ENCODE data around the gene SERPING1. TPM values are rescaled to one million over a fixed set of nuclear protein-coding genes. Genes with fewer than 3 reads are reported as not detected.

Gene SERPING1
- total RNA-seq, 1 donor, result 10.8 TPM

GRCh38 chr11:57596266-57596885, 1.1 kb upstream of the SERPING1 start:
- no peak for DNase-seq (ENCODE audit: low read depth)
- TF ChIP-seq, protein P1, sequence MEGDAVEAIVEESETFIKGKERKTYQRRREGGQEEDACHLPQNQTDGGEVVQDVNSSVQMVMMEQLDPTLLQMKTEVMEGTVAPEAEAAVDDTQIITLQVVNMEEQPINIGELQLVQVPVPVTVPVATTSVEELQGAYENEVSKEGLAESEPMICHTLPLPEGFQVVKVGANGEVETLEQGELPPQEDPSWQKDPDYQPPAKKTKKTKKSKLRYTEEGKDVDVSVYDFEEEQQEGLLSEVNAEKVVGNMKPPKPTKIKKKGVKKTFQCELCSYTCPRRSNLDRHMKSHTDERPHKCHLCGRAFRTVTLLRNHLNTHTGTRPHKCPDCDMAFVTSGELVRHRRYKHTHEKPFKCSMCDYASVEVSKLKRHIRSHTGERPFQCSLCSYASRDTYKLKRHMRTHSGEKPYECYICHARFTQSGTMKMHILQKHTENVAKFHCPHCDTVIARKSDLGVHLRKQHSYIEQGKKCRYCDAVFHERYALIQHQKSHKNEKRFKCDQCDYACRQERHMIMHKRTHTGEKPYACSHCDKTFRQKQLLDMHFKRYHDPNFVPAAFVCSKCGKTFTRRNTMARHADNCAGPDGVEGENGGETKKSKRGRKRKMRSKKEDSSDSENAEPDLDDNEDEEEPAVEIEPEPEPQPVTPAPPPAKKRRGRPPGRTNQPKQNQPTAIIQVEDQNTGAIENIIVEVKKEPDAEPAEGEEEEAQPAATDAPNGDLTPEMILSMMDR (IDR thresholded peaks at IDR 0.05; ENCODE audit: insufficient read depth, low read depth, low read length), result no peak
- H3K4me3 ChIP-seq (ENCODE audit: low read depth, low read length), result no peak overlapping the region

DNA sequence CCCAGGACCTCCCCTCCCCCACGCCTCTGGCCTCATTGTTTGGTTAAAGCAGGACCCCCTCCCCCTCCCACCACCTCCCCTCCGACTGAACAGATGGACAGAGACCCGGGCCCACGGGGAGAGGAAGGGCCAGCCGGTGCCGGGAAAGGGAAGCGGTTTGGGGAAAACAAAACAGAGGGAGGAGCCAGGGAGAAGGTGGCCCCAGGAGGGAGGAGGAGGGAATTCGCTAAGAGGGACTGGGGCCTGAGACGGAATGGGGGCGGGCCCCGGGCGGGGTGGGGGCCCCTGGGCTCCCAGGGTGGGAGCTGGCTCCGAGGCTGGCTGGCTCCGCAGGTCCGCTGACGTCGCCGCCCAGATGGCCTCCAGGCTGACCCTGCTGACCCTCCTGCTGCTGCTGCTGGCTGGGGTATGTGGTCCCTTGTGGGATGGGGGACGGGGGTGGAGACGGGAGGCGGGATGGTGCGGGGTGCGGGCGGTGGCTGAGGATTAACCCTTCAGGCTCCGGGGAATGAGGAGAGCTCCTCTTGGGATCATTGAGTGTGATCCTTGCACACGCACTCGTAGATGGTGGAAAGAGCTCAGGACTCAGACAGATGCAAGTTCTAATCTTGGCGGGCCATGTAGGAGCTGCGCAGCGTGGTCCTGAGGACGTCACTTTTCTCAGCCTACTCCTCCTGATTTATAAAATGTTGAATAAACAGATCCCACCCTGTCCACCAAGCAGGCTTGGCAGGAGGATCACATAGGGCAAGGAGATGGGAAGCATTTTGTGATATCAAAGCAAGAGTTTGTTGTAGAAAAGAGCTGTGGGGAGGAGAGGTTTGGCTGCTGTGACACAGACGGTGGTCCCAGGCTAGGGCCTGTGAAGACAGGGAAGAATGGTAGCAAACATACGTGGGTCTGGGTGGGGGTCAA, 688 bp downstream of the SERPING1 start:
- TF ChIP-seq, protein P1 (IDR thresholded peaks at IDR 0.05; ENCODE audit: insufficient read depth, low read depth, low read length), result no peak
- H3K4me3 ChIP-seq (ENCODE audit: low read depth, low read length), result peak overlapping the region; percentile 61
- peak; percentile 76 for DNase-seq (ENCODE audit: low read depth)

- TF ChIP-seq, protein P1 (IDR thresholded peaks at IDR 0.05; ENCODE audit: insufficient read depth, low read depth, low read length), result no peak
- DNase-seq (ENCODE audit: low read depth), result peak; percentile 36
- peak overlapping the region; percentile 61 for H3K4me3 ChIP-seq (ENCODE audit: low read depth, low read length)
Observed at GRCh38 chr11:57598831-57599155, 1.3 kb downstream of the SERPING1 start.

DNA sequence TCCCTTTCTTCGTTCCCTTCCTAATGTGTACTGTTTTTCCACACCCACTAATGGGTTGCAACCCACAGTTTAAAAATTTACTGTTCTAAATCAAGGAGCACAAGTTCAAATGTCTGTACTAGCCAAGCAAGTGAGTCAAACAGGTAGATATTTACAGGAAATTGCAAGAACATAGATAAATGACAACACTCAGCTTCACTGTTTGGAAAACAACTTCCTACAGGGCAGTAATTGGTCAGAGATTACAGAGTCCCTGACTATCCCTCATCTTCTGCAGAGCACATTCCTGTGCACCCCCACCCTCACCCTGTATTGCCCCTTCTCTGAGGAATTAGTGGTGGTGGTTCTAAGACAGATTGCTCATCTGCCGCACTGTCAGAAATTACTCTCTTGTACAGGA, 1.9 kb downstream of the SERPING1 start:
- peak overlapping the region; percentile 61 for H3K4me3 ChIP-seq (ENCODE audit: low read depth, low read length)
- TF ChIP-seq, protein P1 (IDR thresholded peaks at IDR 0.05; ENCODE audit: insufficient read depth, low read depth, low read length), result no peak
- peak; percentile 19 for DNase-seq (ENCODE audit: low read depth)

- no peak overlapping the region for H3K4me3 ChIP-seq (ENCODE audit: low read depth, low read length)
- no peak for DNase-seq (ENCODE audit: low read depth)
- TF ChIP-seq, protein P1 (IDR thresholded peaks at IDR 0.05; ENCODE audit: insufficient read depth, low read depth, low read length), result no peak
Observed at GRCh38 chr11:57601297-57601696, 3.8 kb downstream of the SERPING1 start.

DNA sequence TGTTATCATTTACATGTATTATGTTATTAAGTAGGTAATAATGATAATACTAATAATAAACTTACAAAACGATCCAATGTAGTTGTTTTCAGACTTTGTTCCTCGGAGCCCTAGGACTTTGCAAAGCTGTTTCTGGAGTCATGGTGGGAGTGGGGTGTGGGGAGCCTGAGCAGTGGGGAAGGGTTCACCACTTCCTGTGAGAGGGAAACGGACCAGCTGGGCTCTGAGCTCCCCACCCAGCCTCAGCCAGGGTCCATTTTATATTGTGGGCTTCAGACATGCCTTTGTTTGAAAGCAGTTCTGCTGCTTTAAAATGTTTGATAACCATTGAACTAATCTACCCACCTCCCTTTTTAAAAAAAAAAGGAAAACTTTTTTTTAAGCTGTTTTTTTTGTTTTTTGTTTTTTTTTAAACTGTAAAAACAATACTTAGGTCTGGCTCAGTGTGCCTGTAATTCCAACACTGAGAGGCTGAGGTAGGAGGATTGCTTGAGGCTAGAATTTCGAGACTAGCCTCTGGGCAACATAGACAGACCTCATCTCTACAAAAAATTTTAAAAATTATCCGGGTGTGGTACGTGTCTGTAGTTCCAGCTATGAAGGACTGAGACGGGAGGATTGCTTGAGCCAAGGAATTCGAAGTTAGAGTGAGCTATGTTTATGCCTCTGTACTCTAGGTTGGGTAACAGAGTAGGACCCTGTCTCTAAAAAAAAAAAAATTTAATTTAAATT, 7.0 kb downstream of the SERPING1 start:
- DNase-seq (ENCODE audit: low read depth), result peak; percentile 10
- H3K4me3 ChIP-seq (ENCODE audit: low read depth, low read length), result no peak overlapping the region

More for the DNA sequence above, 7.0 kb downstream of the SERPING1 start:
- TF ChIP-seq, protein P1 (IDR thresholded peaks at IDR 0.05; ENCODE audit: insufficient read depth, low read depth, low read length), result no peak
